ENCODE results near the gene ASCC2.

DNA sequence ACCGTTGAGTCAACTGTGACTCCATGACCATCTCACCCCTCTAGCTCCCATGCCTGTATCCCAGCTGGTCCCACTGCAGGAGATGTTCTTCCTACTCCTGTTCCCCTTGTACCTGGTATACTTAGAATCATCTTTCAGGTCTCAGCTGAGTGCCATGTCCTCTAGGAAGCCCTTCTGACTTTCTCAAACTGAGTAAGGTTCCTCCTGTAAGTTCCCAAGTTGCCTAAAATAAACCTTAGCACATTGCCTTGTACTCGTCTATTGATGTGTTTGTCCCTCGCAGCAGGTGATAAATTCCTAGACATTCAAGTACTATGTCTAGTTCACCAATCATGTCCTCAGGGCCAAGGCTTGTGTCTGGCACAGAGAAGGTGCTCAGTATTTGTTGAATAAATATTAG is 18.4 kb upstream of the ASCC2 start:
- TF ChIP-seq CTCF (IDR thresholded peaks at IDR 0.05; ENCODE audit: low read depth, low read length, missing input control) = no peak
- TF ChIP-seq REST (IDR thresholded peaks at IDR 0.05) = no peak
- TF ChIP-seq TAF1 (conservative IDR thresholded peaks at IDR 0.05) = no peak
- no peak for TF ChIP-seq GABPA (IDR thresholded peaks at IDR 0.05 in 1 of 2, conservative IDR thresholded peaks at IDR 0.05 in 1 of 2)
- TF ChIP-seq HNF4G (IDR thresholded peaks at IDR 0.05) = no peak
- TF ChIP-seq RAD21 (IDR thresholded peaks at IDR 0.05) = no peak
- no peak for TF ChIP-seq MAX (IDR thresholded peaks at IDR 0.05)
- no peak for TF ChIP-seq FOXA2 (IDR thresholded peaks at IDR 0.05)
- TF ChIP-seq HNF4A (conservative IDR thresholded peaks at IDR 0.05) = no peak
- no peak for TF ChIP-seq JUND (IDR thresholded peaks at IDR 0.05)
- TF ChIP-seq SP1 (IDR thresholded peaks at IDR 0.05) = no peak
- no peak for TF ChIP-seq FOXA1 (IDR thresholded peaks at IDR 0.05)
